ENCODE data around the gene TPM1. TPM values are rescaled to one million over a fixed set of nuclear protein-coding genes. Genes with fewer than 3 reads are reported as not detected.
A peak's percentile ranks its signal among the peaks of the same experiment; 100 is the strongest.

The TPM1 gene
- total RNA-seq, 1 experiment from 2014 or later: 1,245 TPM

DNA sequence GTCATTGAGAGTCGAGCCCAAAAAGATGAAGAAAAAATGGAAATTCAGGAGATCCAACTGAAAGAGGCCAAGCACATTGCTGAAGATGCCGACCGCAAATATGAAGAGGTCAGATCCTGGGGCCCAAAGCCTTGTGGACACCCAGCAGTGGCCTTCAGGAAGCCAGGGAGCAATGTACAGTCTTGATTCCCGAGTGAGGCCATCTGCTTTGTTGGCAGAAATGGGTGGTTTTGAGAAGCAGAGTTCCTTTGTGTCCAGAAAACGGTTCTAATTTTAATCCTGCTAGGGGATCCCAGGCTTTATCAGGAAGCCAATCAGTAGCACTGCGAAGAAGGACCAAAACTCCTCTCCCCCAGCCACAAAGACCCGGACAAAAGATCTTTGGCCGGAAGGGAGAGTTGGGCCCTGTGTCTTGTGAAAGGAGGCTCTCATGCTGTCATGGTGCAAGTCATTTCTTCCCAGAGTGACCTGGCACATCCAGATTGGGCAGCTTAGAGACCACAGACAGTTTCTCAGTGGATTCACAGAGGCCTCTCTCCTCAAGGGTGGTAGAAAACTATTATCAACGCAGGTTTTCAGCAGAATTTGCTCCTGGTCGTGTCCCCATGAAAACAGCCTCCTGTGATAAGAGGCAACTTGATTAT, 17.1 kb downstream of the TPM1 start:
- H3K4me1 ChIP-seq (replicated peaks): peaks cover 58% of the 10 kb centered on the region
- no peaks in the 10 kb centered on the region for H3K27me3 ChIP-seq (replicated peaks)
- H3K27ac ChIP-seq: no peak overlapping the region
- no peak for DNase-seq (ENCODE audit: low read depth in 1 of 2, low spot score in 2 of 2)
- no peak overlapping the region for H3K4me3 ChIP-seq
- H3K9me3 ChIP-seq (replicated peaks): no peaks in the 10 kb centered on the region
- H3K36me3 ChIP-seq: peaks cover 100% of the 10 kb centered on the region

DNA sequence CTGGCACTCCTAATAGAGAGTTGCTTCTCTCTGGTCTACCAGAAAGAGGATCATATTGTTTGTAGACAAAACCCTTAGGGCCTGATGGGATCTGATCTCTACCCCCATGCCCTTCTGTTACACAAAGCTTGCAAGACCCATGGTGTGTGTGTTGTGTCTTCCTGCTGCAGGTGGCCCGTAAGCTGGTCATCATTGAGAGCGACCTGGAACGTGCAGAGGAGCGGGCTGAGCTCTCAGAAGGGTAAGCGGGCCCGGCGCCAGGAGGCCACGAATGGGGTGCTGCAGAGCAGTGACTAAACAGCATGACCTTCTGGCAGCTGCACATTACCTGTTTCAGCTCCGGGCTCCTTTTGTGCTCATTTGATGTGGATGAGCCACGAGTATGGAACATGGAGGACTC, 18.2 kb downstream of the TPM1 start:
- Histone ChIP-seq H3K27ac (no peak overlapping the region), H3K36me3 (peaks cover 100% of the 10 kb centered on the region)

DNA sequence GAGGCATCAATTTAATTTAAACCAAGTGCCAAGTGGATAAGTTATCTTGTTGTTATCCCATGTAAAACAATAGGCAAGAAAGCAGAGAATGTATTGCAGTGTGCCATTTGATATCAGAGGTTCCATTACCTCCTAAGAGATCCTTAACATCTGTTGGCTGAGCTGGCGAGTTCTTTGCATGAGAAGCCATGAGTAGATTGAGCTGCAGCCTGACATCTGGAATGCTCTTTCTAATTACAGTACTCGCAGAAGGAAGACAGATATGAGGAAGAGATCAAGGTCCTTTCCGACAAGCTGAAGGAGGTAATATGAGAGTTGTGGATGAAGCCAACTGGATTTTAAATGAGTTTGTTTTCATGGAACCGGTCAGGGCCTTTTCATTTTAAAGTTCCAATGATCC, 19.4 kb downstream of the TPM1 start:
- Histone ChIP-seq H3K27ac (no peak overlapping the region), H3K9me3 (replicated peaks) (no peaks in the 10 kb centered on the region), H3K36me3 (peaks cover 100% of the 10 kb centered on the region), H3K4me3 (no peak overlapping the region), H3K27me3 (replicated peaks) (no peaks in the 10 kb centered on the region), H3K4me1 (replicated peaks) (peaks cover 53% of the 10 kb centered on the region)
- DNase-seq (ENCODE audit: low read depth in 1 of 2, low spot score in 2 of 2): peak in 1 of 2 experiments; percentile 12

More for the DNA sequence above, 18.2 kb downstream of the TPM1 start:
- Histone ChIP-seq H3K27me3 (replicated peaks) (no peaks in the 10 kb centered on the region), H3K4me3 (no peak overlapping the region), H3K4me1 (replicated peaks) (peaks cover 58% of the 10 kb centered on the region), H3K9me3 (replicated peaks) (no peaks in the 10 kb centered on the region)
- DNase-seq (ENCODE audit: low read depth in 1 of 2, low spot score in 2 of 2): peak in 1 of 2 experiments; percentile 15

GRCh38 chr15:63063164-63063756, 20.7 kb downstream of the TPM1 start:
- H3K27me3 ChIP-seq (replicated peaks): no peaks in the 10 kb centered on the region
- no peak overlapping the region for H3K4me3 ChIP-seq
- H3K36me3 ChIP-seq: peaks cover 100% of the 10 kb centered on the region
- H3K9me3 ChIP-seq (replicated peaks): no peaks in the 10 kb centered on the region
- peak in 1 of 2 experiments; percentile 49 for DNase-seq (ENCODE audit: low read depth in 1 of 2, low spot score in 2 of 2)
- H3K27ac ChIP-seq: no peak overlapping the region
- H3K4me1 ChIP-seq (replicated peaks): peaks cover 53% of the 10 kb centered on the region

GRCh38 chr15:63063877-63064409, 21.4 kb downstream of the TPM1 start:
- H3K4me1 ChIP-seq (replicated peaks): peaks cover 53% of the 10 kb centered on the region
- no peak overlapping the region for H3K4me3 ChIP-seq
- peak in 1 of 2 experiments; percentile 6 for DNase-seq (ENCODE audit: low read depth in 1 of 2, low spot score in 2 of 2)

DNA sequence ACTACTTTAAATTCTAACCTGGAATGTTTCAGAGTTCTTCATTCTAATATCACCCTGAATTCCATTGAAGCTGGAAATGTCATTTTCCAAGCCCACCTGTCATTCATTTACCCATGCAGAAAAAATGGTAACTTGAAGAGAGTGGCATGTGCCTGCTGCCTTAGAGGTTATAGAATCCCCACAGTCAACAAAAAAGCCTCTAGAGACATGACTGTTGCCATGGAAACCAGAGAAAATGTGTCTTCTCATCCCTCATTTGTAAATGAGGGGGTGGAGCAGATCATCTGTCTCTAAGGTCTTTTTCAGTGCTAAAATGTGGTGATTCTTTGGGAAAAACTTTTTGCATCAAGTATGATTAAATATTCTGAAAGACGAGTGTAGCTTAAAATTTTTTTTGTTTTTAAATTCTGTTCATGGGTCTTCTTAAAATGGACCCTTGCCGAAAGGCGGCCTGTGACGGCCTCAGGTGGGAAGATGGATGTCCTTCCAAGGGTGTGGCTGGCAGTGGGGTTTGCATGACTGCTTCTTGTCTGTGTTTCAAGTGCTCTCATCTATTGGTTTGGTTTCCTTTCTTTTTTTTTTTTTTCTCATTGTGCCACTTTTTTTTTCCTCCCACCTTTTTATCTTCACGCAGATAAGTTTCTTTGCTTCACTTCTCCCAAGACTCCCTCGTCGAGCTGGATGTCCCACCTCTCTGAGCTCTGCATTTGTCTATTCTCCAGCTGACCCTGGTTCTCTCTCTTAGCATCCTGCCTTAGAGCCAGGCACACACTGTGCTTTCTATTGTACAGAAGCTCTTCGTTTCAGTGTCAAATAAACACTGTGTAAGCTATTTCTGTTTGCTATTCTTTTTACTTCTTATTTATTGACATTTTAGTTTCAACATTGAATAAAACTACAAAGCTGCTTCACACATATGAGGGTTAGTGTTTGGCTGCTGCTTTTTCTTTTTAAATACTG, 23.0 kb downstream of the TPM1 start:
- Histone ChIP-seq H3K27ac (peak overlapping the region; percentile 16; the same call in 1 of the 2 replicates), H3K27me3 (replicated peaks) (no peaks in the 10 kb centered on the region), H3K4me3 (no peak overlapping the region), H3K36me3 (peaks cover 100% of the 10 kb centered on the region), H3K9me3 (replicated peaks) (no peaks in the 10 kb centered on the region), H3K4me1 (replicated peaks) (peaks cover 46% of the 10 kb centered on the region)
- peak in 1 of 2 experiments; percentile 42 for DNase-seq (ENCODE audit: low read depth in 1 of 2, low spot score in 2 of 2)

More at GRCh38 chr15:63063877-63064409, 21.4 kb downstream of the TPM1 start:
- no peak overlapping the region for H3K27ac ChIP-seq
- H3K27me3 ChIP-seq (replicated peaks): no peaks in the 10 kb centered on the region
- H3K36me3 ChIP-seq: peaks cover 100% of the 10 kb centered on the region
- no peaks in the 10 kb centered on the region for H3K9me3 ChIP-seq (replicated peaks)

- peak in 1 of 2 experiments; percentile 19 for DNase-seq (ENCODE audit: low read depth in 1 of 2, low spot score in 2 of 2)
These were observed 23.7 kb downstream of the TPM1 start for GRCh38 chr15:63066272-63066671.

GRCh38 chr15:63067306-63067705, 24.8 kb downstream of the TPM1 start:
- H3K27ac ChIP-seq: no peak overlapping the region
- no peak overlapping the region for H3K4me3 ChIP-seq
- H3K27me3 ChIP-seq (replicated peaks): no peaks in the 10 kb centered on the region; the same call in 1 of the 2 replicates
- peaks cover 41% of the 10 kb centered on the region for H3K4me1 ChIP-seq (replicated peaks)
- H3K9me3 ChIP-seq (replicated peaks): no peaks in the 10 kb centered on the region
- peaks cover 100% of the 10 kb centered on the region for H3K36me3 ChIP-seq
- peak in 1 of 2 experiments; percentile 15 for DNase-seq (ENCODE audit: low read depth in 1 of 2, low spot score in 2 of 2)

More at GRCh38 chr15:63066272-63066671, 23.7 kb downstream of the TPM1 start:
- no peak overlapping the region for H3K27ac ChIP-seq
- no peaks in the 10 kb centered on the region for H3K9me3 ChIP-seq (replicated peaks)
- peaks cover 45% of the 10 kb centered on the region for H3K4me1 ChIP-seq (replicated peaks)
- H3K27me3 ChIP-seq (replicated peaks): no peaks in the 10 kb centered on the region
- peaks cover 100% of the 10 kb centered on the region for H3K36me3 ChIP-seq
- no peak overlapping the region for H3K4me3 ChIP-seq

- Histone ChIP-seq H3K36me3 (peaks cover 98% of the 10 kb centered on the region), H3K4me1 (replicated peaks) (peaks cover 32% of the 10 kb centered on the region), H3K4me3 (no peak overlapping the region), H3K27me3 (replicated peaks) (no peaks in the 10 kb centered on the region; the same call in 1 of the 2 replicates), H3K27ac (no peak overlapping the region), H3K9me3 (replicated peaks) (no peaks in the 10 kb centered on the region)
- peak in 1 of 2 experiments; percentile 31 for DNase-seq (ENCODE audit: low read depth in 1 of 2, low spot score in 2 of 2)
These were observed 25.6 kb downstream of the TPM1 start for GRCh38 chr15:63067976-63068743.

- Histone ChIP-seq H3K27ac (no peak overlapping the region), H3K27me3 (replicated peaks) (no peaks in the 10 kb centered on the region; the same call in 1 of the 2 replicates), H3K4me1 (replicated peaks) (peaks cover 17% of the 10 kb centered on the region; the same call in 1 of the 2 replicates), H3K36me3 (peaks cover 83% of the 10 kb centered on the region), H3K9me3 (replicated peaks) (no peaks in the 10 kb centered on the region), H3K4me3 (no peak overlapping the region)
- no peak for DNase-seq (ENCODE audit: low read depth in 1 of 2, low spot score in 2 of 2)
These were observed 27.1 kb downstream of the TPM1 start for GRCh38 chr15:63069616-63070090.

GRCh38 chr15:63070681-63071129, 28.2 kb downstream of the TPM1 start:
- no peaks in the 10 kb centered on the region; the same call in 1 of the 2 replicates for H3K27me3 ChIP-seq (replicated peaks)
- H3K36me3 ChIP-seq: peaks cover 73% of the 10 kb centered on the region
- no peaks in the 10 kb centered on the region for H3K9me3 ChIP-seq (replicated peaks)
- H3K4me3 ChIP-seq: no peak overlapping the region
- peaks cover 18% of the 10 kb centered on the region for H3K4me1 ChIP-seq (replicated peaks)
- no peak overlapping the region for H3K27ac ChIP-seq
- DNase-seq (ENCODE audit: low read depth in 1 of 2, low spot score in 2 of 2): peak in 1 of 2 experiments; percentile 28

- Histone ChIP-seq H3K36me3 (peaks cover 66% of the 10 kb centered on the region), H3K4me3 (no peak overlapping the region), H3K9me3 (replicated peaks) (no peaks in the 10 kb centered on the region), H3K27ac (no peak overlapping the region), H3K4me1 (replicated peaks) (peaks cover 21% of the 10 kb centered on the region), H3K27me3 (replicated peaks) (no peaks in the 10 kb centered on the region; the same call in 1 of the 2 replicates)
- no peak for DNase-seq (ENCODE audit: low read depth in 1 of 2, low spot score in 2 of 2)
These were observed 28.9 kb downstream of the TPM1 start for GRCh38 chr15:63071288-63071909.
